DMS53 treated with DMSO at 0.1 percent for 48 hours (cell line): Measurements from ENCODE around the gene HIGD2B.
"Not testable (repeated sequence)": the region's sequence is repeated elsewhere in the genome, so short reads cannot be mapped to it uniquely, and the experiment has no call there.

ENCODE experiments used
- DNase-seq: peaks from one replicate; lab custom pipeline; 2025; ENCODE audit not compliant: unreplicated experiment; lab: John Stamatoyannopoulos, UW

HIGD2B gene, protein sequence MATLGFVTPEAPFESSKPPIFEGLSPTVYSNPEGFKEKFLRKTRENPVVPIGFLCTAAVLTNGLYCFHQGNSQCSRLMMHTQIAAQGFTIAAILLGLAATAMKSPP

DNA sequence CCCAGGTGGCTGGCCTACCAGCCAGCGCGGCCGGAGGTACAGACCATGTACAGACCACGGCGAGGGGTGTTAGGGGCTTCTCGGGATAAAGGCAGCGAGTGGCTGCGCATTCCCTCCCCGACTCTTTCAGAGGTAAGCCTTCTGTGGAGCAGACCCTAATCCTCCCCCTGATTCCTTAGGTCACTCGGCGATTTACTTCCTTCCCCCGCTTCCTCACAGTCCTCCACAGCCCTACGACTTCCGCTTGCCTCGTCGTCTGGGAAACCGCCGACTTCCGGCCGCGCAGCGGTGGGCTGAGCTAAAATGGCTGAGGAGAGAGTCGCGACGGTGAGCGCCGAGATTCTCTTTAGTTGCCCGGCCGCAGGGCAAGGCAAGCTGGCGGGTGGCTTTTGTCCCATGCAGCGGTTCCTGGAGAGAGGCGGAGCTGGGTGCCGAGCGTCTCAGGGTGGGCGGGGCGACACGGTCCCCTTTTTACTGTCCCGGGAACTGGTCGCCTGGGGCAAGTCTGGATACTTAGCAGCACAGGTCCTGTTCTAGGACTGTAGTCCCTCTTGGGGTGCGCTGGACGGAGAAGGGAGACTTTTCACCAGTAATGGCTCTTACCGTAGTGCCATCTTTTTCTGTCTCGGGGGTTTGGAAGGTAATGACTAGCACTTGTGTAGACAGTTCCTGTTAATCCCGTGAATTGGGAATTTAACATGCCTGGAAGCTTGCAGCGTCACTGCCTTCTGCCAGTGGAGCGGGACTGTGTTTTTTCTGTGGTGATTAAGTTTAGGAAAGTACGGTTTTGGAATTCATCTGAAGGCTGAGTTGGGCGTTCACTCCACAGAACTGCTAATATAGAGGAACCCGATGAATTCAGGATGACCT, at the start of gene HIGD2B, which contains the start of gene BBS4:
Gene HIGD2B (minus strand): TSS at position 258 of the 870 bp plus-strand sequence. CDS start 9,808 bp downstream, outside the sequence.
Gene BBS4 (plus strand): TSS at position 283 of the 870 bp plus-strand sequence. CDS start 21 bp downstream, at position 304.
- no peak for DNase-seq

DNA sequence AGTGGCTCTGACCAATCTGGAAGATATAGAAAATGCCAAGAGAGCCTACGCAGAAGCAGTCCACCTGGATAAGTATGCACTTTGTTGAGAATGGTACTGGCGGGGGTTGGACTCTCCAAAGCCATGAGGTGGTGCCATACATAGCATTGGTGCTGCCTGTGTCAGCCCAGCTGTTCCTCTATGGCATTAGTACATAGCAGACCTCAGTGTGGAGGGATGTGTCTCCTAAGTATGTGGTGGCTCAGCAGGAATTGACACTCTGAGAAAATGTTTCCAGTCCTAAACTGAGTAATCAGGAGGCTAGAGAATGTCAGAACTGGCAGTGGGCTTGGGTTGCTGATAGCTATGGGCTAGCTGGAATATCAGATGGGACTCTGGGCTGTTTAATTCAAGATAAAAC, 49.1 kb upstream of the HIGD2B start:
- DNase-seq: no peak

DNA sequence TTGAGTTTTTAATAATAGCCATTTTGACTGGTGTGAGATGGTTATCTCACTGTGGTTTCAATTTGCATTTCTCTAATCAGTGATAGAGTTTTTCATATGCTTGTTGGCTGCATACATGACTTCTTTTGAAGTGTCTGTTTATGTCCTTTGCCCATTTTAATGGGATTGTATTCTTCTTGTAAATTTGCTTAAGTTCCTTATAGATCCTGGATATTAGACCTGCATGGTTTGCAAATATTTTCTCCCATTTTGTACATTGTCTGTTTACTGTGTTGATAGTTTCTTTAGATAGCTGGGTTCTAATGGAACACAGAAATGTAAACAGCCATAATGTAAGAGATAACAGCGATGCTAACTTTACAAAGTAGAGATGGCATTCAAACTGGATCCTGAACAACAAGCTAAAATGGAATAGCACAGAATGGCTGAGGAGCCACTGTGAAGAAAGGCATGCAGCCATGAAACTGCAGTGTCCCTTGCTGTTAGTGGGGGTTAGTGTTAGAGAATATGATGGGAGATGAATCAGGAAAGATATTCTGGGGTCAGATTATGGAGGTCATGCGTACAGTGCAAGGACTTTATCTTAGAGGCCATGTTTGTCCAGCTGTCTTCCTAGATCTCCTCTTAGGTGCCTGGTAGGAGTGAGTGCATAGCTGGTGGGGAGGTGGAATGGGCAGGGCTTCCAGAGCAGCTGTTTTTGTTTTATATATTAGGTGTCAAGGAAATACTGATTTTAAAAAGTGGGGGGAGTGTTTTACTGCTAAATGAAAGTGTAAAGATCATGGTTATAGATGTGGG, 48.2 kb upstream of the HIGD2B start:
- DNase-seq: no peak

DNA sequence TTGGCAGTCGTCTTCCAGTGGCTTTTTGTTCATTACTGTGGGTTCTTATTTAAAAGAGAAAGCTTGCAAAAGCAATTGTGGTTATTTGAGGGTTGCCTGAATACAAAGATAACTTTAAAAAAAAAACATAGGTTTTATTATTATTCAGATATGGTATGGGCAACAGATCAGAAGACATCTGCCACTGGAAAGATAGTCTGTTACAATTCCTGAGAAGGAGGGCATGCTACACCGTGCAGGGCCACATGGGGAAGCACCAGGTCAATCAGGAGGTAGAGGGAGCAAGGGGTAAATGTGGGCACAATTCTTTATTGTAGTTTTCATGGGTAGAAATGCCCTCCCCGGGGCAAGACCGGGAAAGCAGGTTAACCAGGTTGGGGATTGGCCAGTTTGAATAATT, 46.5 kb upstream of the HIGD2B start:
- no peak for DNase-seq

DNA sequence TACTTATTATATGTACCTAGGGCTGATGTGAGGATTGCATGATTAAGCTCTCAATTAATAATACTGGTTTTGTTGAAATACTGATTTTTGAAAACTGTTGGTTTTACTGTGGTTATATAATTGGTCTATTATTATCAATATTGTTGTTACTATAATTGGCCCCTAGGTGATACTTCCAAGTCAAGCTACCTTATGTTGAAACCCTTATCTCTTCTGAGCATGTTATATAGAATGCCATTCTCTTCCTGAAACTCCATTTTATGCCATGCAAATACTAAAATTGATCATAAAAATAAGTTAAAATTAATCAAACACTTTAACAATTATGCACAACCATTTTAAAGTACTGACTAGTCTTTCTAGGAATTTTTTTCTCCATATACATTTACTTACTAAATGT, 46.1 kb upstream of the HIGD2B start:
- DNase-seq: no peak

DNA sequence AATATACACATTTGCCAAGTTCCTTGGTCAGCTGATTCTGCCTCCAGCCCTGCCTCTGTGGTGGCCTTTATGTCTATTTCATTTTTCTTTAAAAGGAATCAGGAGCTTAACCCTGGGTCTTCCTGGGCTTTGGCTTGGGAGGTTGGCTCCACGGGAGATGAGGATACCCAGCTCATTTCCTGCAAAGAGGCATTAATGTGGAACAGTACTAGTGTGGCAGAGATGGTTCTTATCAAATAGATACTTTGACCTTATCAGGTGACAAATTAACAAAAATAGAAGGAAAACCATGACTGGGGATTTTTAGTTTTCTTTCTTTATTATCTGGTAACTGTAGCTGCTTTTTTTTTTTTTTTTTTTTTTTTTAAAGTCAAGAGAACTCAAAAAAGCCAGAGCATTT, 42.8 kb upstream of the HIGD2B start:
- DNase-seq: no peak

DNA sequence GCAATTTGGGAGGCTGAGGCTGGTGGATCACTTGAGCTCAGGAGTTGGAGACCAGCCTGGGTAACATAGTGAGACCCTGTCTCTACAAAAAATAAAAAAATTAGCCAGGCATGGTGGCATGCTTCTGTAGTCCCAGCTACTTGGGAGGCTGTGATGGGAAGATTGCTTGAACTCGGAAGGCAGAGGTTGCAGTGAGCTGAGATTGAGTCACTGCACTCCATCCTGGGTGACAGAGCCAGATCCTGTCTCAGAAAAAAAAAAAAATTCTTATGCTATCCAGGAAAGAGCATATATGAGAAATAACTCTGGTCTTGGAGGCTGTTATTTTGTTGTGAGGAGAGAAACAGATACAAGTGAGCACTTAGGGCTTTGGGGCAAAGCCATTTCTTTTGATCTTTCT, 42.3 kb upstream of the HIGD2B start:
- DNase-seq: not testable (repeated sequence)

DNA sequence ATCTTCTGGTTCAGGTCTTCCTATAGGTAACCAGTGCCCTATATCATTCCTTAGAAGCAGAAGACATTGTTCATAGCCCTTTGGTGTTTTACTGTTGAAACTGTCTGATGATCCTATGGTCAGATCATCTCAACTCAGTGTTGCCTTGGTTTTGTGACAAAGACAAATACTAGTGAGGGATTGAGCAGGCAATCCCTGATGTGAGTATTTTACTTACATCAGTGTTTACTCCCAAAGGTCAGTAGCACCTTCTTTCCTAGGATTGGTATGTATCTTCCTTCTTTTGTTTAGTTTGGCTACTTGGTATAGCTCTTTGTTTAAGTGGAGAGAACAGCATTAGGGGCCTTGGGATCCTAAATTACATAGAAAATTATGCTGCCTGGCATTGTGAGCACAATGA, 41.2 kb upstream of the HIGD2B start:
- DNase-seq: no peak

DNA sequence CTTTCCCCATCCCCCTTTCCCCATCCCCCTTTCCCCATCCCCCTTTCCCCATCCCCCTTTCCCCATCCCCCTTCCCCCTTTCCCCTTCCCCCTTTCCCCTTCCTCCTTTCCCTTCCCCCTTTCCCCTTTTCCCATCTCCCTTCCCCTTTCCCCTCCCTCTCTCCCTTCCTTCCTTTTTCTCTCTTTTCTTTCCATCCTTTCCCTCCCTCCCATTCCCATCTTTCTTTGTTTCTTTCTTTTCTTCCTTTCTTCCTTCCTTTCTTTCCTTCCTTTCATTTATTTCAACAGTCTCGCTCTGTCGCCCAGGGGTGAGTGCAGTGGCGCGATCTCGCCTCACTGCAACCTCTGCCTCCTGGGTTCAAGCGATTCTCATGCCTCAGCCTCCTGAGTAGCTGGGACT, 39.9 kb upstream of the HIGD2B start:
- not testable (repeated sequence) for DNase-seq

DNA sequence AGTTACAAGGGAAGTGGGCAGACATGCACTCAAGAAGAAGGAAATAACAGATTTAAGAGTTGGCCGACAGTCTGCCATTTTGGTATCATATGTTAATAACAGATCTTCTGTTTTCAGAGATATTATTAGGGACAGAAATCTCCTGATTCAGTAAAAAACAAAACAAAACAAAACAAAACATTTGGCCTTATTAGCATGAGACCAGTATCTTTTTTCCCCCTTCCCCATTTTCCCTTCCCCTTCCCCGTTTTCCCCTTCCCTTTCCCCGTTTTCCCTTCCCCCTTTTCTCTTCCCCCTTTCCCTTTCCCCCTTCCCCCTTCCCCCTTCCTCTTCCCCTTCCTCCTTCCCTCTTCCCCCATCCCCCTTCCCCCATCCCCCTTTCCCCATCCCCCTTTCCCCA, 39.5 kb upstream of the HIGD2B start:
- DNase-seq: no peak

DNA sequence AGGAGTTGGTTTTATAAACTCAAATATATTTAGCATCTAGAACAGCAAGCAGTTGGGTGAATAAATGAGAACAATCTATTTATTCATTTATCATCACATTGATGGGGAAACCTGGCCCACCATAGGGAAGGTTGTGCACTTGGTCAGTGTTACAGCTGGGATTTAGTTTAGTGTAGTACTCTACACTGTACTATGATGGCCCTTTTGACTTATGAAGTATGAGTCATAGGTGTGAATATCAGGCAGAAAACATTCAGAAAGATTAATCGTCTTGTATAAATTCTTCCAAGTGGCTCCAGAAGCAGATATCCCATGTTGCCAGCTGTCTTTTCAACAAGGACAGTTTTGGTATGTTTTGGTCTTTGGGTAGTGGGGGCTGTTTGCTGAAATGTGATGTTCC, 38.0 kb upstream of the HIGD2B start:
- DNase-seq: no peak

DNA sequence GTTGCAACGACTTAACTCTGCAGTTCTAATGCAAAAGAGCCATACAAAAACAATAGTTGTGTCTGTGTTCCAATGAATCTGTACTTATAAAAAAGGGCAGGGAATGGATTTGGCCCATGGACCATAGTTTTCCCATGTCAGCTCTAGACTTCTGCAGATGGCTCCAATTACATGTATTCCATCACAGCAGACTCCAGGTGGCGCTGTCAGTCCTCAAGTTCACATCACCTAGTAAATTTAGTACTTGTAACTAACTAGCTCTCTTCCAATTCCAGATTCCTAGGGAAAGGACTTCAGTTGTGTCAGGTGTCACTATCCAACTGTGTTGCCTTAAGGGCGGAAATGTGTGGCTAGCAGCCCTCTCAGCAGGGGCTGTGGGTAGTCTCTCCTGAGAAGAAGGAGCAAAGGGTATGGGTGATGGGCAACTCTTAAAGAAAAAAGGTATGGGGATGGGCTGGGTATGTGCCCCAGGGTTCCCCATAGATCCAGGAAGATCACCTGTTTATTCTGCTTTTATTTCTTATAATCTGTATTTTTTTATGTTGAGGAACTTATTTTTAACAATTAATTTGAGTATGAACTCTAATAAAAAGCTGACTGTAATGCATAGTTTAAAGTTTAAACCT, 36.2 kb upstream of the HIGD2B start:
- peak; percentile 59 for DNase-seq

DNA sequence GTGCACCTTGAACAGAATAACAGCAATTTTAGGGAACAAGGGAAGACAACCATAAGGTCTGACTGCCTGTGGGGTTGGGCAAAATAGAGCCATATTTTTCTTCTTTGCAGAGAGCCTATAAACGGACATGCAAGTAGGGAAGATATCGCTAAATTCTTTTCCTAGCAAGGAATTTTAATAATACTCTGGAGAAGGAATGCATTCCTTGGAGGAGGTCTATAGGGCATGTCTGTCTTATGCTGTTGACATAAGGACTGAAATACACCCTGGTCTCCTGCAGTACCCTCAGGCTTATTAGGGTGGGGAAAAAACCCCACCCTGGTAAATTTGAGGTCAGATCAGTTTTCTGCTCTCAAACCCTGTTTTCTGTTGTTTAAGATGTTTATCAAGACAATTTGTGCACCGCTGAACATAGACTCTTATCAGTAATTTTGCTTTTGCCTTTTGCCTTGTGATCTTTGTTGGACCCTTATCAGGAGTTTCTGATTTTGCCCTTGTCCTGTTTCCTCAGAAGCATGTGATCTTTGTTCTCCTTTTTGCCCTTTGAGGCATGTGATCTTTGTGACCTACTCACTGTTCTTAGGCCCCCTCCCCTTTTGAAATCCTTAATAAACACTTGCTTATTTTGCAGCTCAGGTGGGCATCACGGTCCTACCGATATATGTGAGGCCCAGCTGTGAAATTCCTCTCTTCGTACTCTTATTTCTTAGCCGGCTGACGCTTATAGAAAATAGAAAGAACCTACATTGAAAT, 22.7 kb upstream of the HIGD2B start:
- not testable (repeated sequence) for DNase-seq

DNA sequence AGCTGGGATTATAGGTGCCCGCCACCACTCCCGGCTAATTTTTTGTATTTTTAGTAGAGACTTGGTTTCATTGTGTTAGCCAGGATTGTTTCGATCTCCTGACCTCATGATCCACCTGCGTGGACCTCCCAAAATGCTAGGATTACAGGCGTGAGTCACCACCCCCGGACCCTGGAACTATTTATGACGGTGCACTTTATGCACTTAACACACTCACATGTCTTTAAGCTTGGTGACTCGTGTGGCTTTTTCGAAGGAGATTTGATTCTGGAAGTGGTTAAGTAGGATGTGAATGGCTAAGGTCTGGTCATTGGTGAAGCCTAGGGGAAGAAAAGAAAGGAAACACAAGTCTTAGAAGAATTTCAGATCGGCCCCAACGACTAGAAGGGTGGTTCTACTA, 20.3 kb upstream of the HIGD2B start:
- no peak for DNase-seq

DNA sequence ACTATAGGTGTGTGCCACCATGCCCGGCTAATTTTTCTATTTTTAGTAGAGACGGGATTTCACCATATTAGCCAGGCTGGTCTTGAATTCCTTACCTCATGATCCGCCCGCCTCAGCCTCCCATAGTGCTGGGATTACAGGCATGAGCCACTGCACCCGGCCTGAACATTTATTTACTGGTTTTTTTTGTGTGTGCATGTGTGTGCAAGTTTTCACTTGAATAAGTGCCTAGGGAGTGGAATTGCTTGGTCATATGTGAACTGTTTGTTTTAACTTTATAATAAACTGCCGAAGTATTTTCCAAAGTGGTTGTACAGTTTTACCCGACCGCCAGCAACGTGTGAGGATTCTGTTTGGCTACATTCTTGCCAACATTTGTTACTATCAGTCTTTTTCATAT, 14.1 kb upstream of the HIGD2B start:
- DNase-seq: no peak

DNA sequence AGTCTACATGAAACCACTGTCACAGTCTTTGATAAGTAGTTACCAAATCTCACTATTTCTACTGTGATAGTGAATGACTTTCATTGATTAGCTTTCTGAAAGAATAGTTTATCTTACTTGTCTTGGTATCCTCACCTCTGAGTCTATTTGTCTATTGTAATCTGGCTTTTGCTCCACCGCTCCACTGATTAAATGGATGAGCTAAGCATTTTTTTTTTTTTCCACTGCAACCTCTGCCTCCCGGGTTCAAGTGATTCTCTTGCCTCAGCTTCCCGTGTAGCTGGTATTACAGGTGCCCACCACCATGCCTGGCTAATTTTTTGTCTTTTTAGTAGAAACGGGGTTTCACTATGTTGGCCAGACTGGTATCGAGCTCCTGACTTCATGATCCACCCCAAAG, 13.0 kb upstream of the HIGD2B start:
- DNase-seq: no peak

DNA sequence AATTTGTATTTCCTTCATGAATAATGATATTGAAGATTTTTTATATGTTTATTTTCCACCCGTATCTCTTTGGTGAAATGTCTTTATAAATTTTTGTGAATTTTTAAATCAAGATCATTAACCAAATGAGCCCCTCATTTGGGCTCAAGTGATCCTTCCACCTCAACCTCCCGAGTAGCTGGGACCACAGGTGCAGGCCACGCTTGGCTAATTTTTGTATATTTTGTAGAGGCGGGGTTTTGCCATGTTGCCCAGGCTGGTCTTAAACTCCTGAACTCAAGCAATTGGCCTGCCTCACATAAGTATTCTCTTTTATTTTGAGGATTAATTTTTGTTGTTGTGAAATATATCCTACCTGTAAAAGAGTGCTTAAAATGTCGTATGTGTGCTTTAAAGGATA, 5.0 kb upstream of the HIGD2B start:
- DNase-seq: no peak

DNA sequence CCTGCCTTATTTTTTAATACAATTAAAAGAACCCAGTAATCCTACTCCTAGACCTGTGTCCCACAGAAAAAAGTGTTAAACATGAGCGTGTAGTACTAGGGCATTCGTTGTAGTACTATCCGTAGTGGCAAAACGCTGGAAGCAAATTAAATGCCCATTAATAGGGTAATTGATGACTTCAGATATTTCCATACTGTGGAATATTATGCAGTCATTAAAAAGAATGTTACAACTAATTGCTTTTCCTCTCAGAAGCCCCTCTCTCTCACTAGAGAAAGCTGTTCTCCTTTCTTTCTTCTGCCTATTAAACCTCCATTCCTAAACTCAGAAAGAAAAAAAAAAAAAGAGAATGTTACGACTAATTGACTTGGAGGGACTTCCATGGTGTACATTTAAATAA, 2.7 kb upstream of the HIGD2B start:
- no peak for DNase-seq

DNA sequence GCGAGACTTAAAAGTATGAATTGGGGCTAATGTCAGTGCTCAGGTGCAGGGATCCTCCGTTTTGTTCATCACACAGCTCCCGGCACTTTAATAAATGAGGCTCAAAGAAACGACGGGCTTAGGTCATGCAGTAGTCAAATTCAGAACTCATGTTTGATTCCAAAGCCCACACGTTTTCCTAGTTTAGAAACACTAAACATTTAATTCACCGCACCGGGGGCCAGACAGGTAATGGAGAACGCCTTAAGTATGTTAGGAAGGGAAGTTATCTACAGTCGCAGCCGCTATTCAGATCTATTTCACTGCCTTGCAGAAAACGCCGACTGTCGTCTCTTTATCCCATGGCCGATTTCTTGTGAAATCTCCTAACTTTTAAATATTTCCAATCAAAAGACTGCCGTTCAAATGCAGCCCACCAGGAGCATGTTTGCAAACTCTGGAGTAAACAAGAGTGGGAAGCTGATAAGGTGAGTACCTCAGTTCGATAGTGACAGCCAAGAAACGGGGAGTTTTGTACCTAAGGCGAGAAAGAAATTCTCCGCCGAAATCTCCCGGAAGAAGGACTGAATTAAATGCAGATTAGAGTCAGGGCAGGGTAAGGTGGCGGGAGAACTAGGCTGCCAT, 569 bp downstream of the HIGD2B start:
- DNase-seq: no peak

DNA sequence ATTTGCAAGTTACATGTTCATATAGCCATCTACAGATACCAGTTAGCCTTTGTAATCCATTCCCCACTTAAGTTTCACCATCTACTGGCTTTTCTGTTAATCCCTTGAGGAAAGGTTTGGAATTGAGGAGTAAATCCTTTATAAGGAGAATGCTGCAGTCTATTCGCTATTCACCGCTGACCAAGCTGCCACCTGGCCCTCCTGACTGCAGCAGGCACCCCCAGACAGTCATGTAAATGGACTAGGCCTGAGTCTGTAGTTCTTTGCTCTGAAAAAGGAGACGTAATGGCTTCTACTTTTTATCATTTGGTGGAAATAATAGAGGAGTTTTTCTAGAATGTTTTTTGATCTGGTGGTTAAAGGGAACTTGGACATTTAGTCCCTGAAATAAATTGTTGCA, 3.2 kb downstream of the HIGD2B start:
- DNase-seq: no peak
